K562 (cell line): ENCODE data around the gene MFAP3.

Source experiments
- EP300 ChIP-seq: IDR thresholded peaks from 2 replicates; pipeline ENCODE4 v1.6.1; 2012; ENCODE audit warnings: low read length, improper control_type of control experiment
- FOXA1 ChIP-seq: fragments of 450-650 bp; IDR thresholded peaks from 2 replicates; pipeline ENCODE4 v1.6.1; 2016; ENCODE audit warnings: mild to moderate bottlenecking, borderline replicate concordance
- MTA2 ChIP-seq: fragments of 450-650 bp; IDR thresholded peaks from 2 replicates; pipeline ENCODE4 v1.6.1; 2016; ENCODE audit warnings: low read depth
- NFIC ChIP-seq: fragments of 450-650 bp; IDR thresholded peaks from 2 replicates; pipeline ENCODE4 v1.6.1; 2017; ENCODE audit warnings: mild to moderate bottlenecking, inconsistent platforms
- NONO ChIP-seq, 2 experiments: fragments of 200-400 bp in 1 of 2; fragments of 450-650 bp in 1 of 2; formaldehyde crosslinking in 1 of 2; IDR thresholded peaks; 2 replicates each; pipeline ENCODE4 v1.6.1; 2017; ENCODE audit warnings: low read depth in 2 of 2, mild to moderate bottlenecking in 2 of 2, moderate library complexity in 2 of 2, low read length in 1 of 2
- RBM22 ChIP-seq: fragments of 200-400 bp; formaldehyde crosslinking; IDR thresholded peaks from 2 replicates; pipeline ENCODE4 v1.6.1; 2018; ENCODE audit warnings: low read length, low read depth; ENCODE audit not compliant: poor library complexity, severe bottlenecking
- TBL1XR1 ChIP-seq, 2 experiments: IDR thresholded peaks; 2 replicates each; pipeline ENCODE4 v1.6.1; 2012; ENCODE audit warnings: improper control_type of control experiment in 2 of 2, low read length in 2 of 2, mild to moderate bottlenecking in 1 of 2
- ZBED1 ChIP-seq: IDR thresholded peaks from 2 replicates; pipeline ENCODE4 v1.6.1; 2014
- ZC3H11A ChIP-seq: IDR thresholded peaks from 2 replicates; pipeline ENCODE4 v1.6.1; 2012; ENCODE audit warnings: low read depth, low read length, improper control_type of control experiment
- ZHX1 ChIP-seq: fragments of 150-350 bp; conservative IDR thresholded peaks from 2 replicates; pipeline ENCODE4 v1.6.1; 2014; ENCODE audit warnings: low read length
- ZNF143 ChIP-seq: sonication (generic); formaldehyde crosslinking; IDR thresholded peaks from 2 replicates; pipeline ENCODE4 v1.9.0; 2022; ENCODE audit warnings: mild to moderate bottlenecking, missing genetic modification reagents
- ZNF274 ChIP-seq: IDR thresholded peaks from 2 replicates; pipeline ENCODE4 v1.6.1; 2011; ENCODE audit warnings: low read depth, mild to moderate bottlenecking, low read length, moderate library complexity, borderline replicate concordance
- TF ChIP-seq, protein P1 (sequence below), 2 experiments: fragments of 450-650 bp in 1 of 2; sonication (generic) in 1 of 2; formaldehyde crosslinking in 1 of 2; IDR thresholded peaks; 2 replicates each; pipeline versions ENCODE4 v1.7.1 to v1.9.0; 2016 to 2022; ENCODE audit warnings: inconsistent platforms in 1 of 2, mild to moderate bottlenecking in 1 of 2, missing genetic modification reagents in 1 of 2
- TF ChIP-seq, protein P2 (sequence below), 3 experiments: IDR thresholded peaks in 2 of 3; conservative IDR thresholded peaks in 1 of 3; 2 replicates each; pipeline ENCODE4 v1.5.1; 2011 to 2012; ENCODE audit warnings: low read length in 3 of 3, mild to moderate bottlenecking in 3 of 3, control low read depth in 2 of 3, improper control_type of control experiment in 1 of 3, inconsistent platforms in 1 of 3, low read depth in 1 of 3, mixed read lengths in 1 of 3, moderate library complexity in 1 of 3; ENCODE audit not compliant: insufficient read depth in 2 of 3

GRCh38 chr5:154088801-154089200, 50.0 kb downstream of the MFAP3 start:
- TF ChIP-seq, protein P1, sequence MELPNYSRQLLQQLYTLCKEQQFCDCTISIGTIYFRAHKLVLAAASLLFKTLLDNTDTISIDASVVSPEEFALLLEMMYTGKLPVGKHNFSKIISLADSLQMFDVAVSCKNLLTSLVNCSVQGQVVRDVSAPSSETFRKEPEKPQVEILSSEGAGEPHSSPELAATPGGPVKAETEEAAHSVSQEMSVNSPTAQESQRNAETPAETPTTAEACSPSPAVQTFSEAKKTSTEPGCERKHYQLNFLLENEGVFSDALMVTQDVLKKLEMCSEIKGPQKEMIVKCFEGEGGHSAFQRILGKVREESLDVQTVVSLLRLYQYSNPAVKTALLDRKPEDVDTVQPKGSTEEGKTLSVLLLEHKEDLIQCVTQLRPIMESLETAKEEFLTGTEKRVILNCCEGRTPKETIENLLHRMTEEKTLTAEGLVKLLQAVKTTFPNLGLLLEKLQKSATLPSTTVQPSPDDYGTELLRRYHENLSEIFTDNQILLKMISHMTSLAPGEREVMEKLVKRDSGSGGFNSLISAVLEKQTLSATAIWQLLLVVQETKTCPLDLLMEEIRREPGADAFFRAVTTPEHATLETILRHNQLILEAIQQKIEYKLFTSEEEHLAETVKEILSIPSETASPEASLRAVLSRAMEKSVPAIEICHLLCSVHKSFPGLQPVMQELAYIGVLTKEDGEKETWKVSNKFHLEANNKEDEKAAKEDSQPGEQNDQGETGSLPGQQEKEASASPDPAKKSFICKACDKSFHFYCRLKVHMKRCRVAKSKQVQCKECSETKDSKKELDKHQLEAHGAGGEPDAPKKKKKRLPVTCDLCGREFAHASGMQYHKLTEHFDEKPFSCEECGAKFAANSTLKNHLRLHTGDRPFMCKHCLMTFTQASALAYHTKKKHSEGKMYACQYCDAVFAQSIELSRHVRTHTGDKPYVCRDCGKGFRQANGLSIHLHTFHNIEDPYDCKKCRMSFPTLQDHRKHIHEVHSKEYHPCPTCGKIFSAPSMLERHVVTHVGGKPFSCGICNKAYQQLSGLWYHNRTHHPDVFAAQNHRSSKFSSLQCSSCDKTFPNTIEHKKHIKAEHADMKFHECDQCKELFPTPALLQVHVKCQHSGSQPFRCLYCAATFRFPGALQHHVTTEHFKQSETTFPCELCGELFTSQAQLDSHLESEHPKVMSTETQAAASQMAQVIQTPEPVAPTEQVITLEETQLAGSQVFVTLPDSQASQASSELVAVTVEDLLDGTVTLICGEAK (IDR thresholded peaks at IDR 0.05) = no peak
- TF ChIP-seq, protein P1 (CRISPR knock-in tag; IDR thresholded peaks at IDR 0.05) = no peak
- TF ChIP-seq ZC3H11A (no peak), MTA2 (no peak), RBM22 (no peak), ZNF143 (CRISPR knock-in tag) (no peak), NONO (IDR thresholded peaks at IDR 0.05; ENCODE audit: low read depth in 2 of 2, low read length in 1 of 2) (no peak), EP300 (no peak), ZBED1 (no peak), NFIC (no peak), FOXA1 (no peak), ZNF274 (no peak), ZHX1 (no peak), TBL1XR1 (IDR thresholded peaks at IDR 0.05; ENCODE audit: low read length in 2 of 2) (no peak)
- TF ChIP-seq, protein P2, sequence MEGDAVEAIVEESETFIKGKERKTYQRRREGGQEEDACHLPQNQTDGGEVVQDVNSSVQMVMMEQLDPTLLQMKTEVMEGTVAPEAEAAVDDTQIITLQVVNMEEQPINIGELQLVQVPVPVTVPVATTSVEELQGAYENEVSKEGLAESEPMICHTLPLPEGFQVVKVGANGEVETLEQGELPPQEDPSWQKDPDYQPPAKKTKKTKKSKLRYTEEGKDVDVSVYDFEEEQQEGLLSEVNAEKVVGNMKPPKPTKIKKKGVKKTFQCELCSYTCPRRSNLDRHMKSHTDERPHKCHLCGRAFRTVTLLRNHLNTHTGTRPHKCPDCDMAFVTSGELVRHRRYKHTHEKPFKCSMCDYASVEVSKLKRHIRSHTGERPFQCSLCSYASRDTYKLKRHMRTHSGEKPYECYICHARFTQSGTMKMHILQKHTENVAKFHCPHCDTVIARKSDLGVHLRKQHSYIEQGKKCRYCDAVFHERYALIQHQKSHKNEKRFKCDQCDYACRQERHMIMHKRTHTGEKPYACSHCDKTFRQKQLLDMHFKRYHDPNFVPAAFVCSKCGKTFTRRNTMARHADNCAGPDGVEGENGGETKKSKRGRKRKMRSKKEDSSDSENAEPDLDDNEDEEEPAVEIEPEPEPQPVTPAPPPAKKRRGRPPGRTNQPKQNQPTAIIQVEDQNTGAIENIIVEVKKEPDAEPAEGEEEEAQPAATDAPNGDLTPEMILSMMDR (IDR thresholded peaks at IDR 0.05 in 2 of 3, conservative IDR thresholded peaks at IDR 0.05 in 1 of 3; ENCODE audit: insufficient read depth in 2 of 3, low read depth in 1 of 3, low read length in 3 of 3) = no peak
